ENCODE data around the gene DHX34.

Gene DHX34

DNA sequence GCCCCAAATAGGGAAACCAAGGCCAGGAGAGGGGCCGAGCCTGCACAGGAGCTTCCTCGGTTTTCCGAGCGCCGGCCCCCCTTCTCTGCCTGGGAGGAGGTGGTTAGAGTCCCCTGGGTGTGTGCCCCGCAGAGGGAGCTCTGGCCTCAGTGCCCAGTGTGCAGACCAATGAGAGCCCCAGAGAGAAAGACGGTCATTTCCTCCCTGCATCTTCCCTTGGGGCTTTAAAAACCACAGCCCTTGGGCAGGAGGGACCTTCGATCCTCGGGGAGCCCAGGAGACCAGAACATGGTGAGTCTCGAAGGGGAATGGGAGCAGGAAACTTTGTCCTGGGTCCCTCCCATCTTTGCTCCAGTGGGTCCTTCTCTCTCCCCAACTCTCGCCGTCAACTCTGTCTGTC lies 39.5 kb upstream of the DHX34 start, which contains the start of gene C5AR1:
TSS of gene C5AR1 (plus strand) at position 254 of the 400 bp plus-strand sequence. CDS start at position 289, 35 bp downstream.
- 0 out of 2 replicates have a peak, but pooled peaks cover 3% of the 10 kb centered on the region for H3K4me1 ChIP-seq (ENCODE audit: control insufficient read depth, insufficient read depth, low read length)
- TF ChIP-seq ZFHX2 (tag by site-specific recombination; conservative IDR thresholded peaks at IDR 0.05) (no peak), PRDM10 (tag by site-specific recombination; IDR thresholded peaks at IDR 0.05) (no peak), HOXC10 (CRISPR knock-in tag; IDR thresholded peaks at IDR 0.05) (no peak), ZNF473 (tag by site-specific recombination; IDR thresholded peaks at IDR 0.05) (no peak), OVOL3 (tag by site-specific recombination; IDR thresholded peaks at IDR 0.05) (no peak), ZBTB7A (tag by site-specific recombination; IDR thresholded peaks at IDR 0.05; ENCODE audit: low read depth) (no peak), ZNF639 (tag by site-specific recombination; IDR thresholded peaks at IDR 0.05) (no peak), ZBTB21 (tag by site-specific recombination; IDR thresholded peaks at IDR 0.05) (no peak), ZNF239 (tag by site-specific recombination; IDR thresholded peaks at IDR 0.05) (no peak), TRIM28 (IDR thresholded peaks at IDR 0.05; ENCODE audit: borderline replicate concordance, low read length) (no peak)
- TF ChIP-seq, protein P1, sequence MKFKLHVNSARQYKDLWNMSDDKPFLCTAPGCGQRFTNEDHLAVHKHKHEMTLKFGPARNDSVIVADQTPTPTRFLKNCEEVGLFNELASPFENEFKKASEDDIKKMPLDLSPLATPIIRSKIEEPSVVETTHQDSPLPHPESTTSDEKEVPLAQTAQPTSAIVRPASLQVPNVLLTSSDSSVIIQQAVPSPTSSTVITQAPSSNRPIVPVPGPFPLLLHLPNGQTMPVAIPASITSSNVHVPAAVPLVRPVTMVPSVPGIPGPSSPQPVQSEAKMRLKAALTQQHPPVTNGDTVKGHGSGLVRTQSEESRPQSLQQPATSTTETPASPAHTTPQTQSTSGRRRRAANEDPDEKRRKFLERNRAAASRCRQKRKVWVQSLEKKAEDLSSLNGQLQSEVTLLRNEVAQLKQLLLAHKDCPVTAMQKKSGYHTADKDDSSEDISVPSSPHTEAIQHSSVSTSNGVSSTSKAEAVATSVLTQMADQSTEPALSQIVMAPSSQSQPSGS (tag by site-specific recombination; IDR thresholded peaks at IDR 0.05; ENCODE audit: low read depth), result no peak
- TF ChIP-seq, protein P2, sequence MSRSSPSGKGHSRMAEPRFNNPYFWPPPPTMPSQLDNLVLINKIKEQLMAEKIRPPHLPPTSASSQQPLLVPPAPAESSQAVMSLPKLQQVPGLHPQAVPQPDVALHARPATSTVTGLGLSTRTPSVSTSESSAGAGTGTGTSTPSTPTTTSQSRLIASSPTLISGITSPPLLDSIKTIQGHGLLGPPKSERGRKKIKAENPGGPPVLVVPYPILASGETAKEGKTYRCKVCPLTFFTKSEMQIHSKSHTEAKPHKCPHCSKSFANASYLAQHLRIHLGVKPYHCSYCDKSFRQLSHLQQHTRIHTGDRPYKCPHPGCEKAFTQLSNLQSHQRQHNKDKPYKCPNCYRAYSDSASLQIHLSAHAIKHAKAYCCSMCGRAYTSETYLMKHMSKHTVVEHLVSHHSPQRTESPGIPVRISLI (tag by site-specific recombination; IDR thresholded peaks at IDR 0.05), result no peak
- TF ChIP-seq, protein P3, sequence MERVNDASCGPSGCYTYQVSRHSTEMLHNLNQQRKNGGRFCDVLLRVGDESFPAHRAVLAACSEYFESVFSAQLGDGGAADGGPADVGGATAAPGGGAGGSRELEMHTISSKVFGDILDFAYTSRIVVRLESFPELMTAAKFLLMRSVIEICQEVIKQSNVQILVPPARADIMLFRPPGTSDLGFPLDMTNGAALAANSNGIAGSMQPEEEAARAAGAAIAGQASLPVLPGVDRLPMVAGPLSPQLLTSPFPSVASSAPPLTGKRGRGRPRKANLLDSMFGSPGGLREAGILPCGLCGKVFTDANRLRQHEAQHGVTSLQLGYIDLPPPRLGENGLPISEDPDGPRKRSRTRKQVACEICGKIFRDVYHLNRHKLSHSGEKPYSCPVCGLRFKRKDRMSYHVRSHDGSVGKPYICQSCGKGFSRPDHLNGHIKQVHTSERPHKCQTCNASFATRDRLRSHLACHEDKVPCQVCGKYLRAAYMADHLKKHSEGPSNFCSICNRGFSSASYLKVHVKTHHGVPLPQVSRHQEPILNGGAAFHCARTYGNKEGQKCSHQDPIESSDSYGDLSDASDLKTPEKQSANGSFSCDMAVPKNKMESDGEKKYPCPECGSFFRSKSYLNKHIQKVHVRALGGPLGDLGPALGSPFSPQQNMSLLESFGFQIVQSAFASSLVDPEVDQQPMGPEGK (tag by site-specific recombination; IDR thresholded peaks at IDR 0.05), result no peak
- TF ChIP-seq, protein P4, sequence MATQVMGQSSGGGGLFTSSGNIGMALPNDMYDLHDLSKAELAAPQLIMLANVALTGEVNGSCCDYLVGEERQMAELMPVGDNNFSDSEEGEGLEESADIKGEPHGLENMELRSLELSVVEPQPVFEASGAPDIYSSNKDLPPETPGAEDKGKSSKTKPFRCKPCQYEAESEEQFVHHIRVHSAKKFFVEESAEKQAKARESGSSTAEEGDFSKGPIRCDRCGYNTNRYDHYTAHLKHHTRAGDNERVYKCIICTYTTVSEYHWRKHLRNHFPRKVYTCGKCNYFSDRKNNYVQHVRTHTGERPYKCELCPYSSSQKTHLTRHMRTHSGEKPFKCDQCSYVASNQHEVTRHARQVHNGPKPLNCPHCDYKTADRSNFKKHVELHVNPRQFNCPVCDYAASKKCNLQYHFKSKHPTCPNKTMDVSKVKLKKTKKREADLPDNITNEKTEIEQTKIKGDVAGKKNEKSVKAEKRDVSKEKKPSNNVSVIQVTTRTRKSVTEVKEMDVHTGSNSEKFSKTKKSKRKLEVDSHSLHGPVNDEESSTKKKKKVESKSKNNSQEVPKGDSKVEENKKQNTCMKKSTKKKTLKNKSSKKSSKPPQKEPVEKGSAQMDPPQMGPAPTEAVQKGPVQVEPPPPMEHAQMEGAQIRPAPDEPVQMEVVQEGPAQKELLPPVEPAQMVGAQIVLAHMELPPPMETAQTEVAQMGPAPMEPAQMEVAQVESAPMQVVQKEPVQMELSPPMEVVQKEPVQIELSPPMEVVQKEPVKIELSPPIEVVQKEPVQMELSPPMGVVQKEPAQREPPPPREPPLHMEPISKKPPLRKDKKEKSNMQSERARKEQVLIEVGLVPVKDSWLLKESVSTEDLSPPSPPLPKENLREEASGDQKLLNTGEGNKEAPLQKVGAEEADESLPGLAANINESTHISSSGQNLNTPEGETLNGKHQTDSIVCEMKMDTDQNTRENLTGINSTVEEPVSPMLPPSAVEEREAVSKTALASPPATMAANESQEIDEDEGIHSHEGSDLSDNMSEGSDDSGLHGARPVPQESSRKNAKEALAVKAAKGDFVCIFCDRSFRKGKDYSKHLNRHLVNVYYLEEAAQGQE (tag by site-specific recombination; IDR thresholded peaks at IDR 0.05), result no peak
- TF ChIP-seq, protein P5, sequence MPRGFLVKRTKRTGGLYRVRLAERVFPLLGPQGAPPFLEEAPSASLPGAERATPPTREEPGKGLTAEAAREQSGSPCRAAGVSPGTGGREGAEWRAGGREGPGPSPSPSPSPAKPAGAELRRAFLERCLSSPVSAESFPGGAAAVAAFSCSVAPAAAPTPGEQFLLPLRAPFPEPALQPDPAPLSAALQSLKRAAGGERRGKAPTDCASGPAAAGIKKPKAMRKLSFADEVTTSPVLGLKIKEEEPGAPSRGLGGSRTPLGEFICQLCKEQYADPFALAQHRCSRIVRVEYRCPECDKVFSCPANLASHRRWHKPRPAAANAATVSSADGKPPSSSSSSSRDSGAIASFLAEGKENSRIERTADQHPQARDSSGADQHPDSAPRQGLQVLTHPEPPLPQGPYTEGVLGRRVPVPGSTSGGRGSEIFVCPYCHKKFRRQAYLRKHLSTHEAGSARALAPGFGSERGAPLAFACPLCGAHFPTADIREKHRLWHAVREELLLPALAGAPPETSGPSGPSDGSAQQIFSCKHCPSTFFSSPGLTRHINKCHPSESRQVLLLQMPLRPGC (tag by site-specific recombination; IDR thresholded peaks at IDR 0.05), result no peak
- POLR2A ChIA-PET, result no interaction called here
- H3K4me3 ChIP-seq (ENCODE audit: low read depth, low read length), result no peak within 1 kb of the TSS
- no peaks in the 10 kb centered on the region for H3K36me3 ChIP-seq (ENCODE audit: control insufficient read depth in 2 of 2, insufficient read depth in 1 of 2, low read length in 2 of 2)
- no peaks in the 10 kb centered on the region for H3K9me3 ChIP-seq (ENCODE audit: control insufficient read depth, insufficient read depth, low read depth, low read length)
- no peak within 1 kb of the TSS for H3K27ac ChIP-seq (ENCODE audit: extremely low read depth, low read depth, low read length)
- CTCF ChIA-PET, result interaction anchor here (0.8 to 1.7 kb wide), 3 partner anchors 16 to 82 kb away, joined by 3 to 5 read pairs (median 4); no protein-coding TSS in a partner anchor
